Loucy (cell line): ENCODE data around the gene CORO2A.
A peak's percentile ranks its signal among the peaks of the same experiment; 100 is the strongest.

ENCODE experiments used
- H2AFZ ChIP-seq: fragments of 200-600 bp; sonication (generic); 2 replicates; pipeline ENCODE4 v1.6.0; 2016; ENCODE audit warnings: antibody characterized with exemption, mild to moderate bottlenecking, low read length, moderate library complexity
- H3F3A ChIP-seq: fragments of 200-600 bp; 2 replicates; pipeline ENCODE4 v1.6.0; 2016; ENCODE audit warnings: antibody characterized with exemption, low read depth, mild to moderate bottlenecking
- H3K27me3 ChIP-seq: fragments of 200-600 bp; sonication (generic); 2 replicates; pipeline ENCODE4 v1.6.1; 2014; ENCODE audit warnings: low read length, mild to moderate bottlenecking; ENCODE audit not compliant: insufficient read depth, poor library complexity, severe bottlenecking
- H3K36me3 ChIP-seq: fragments of 200-600 bp; sonication (generic); 2 replicates; pipeline ENCODE4 v1.6.1; 2016; ENCODE audit warnings: low read length; ENCODE audit not compliant: insufficient read depth
- H3K4me1 ChIP-seq: fragments of 200-600 bp; sonication (generic); 2 replicates; pipeline ENCODE4 v1.5.1; 2014; ENCODE audit warnings: low read length, mild to moderate bottlenecking; ENCODE audit not compliant: insufficient read depth, poor library complexity, severe bottlenecking
- H3K4me2 ChIP-seq: fragments of 200-600 bp; sonication (generic); 2 replicates; pipeline ENCODE4 v1.6.0; 2014; ENCODE audit warnings: antibody characterized with exemption, low read length, low read depth, mild to moderate bottlenecking; ENCODE audit not compliant: poor library complexity, severe bottlenecking
- H3K4me3 ChIP-seq: fragments of 200-600 bp; sonication (generic); 2 replicates; pipeline ENCODE4 v1.5.1; 2014; ENCODE audit warnings: low read length, mild to moderate bottlenecking, mixed read lengths; ENCODE audit not compliant: poor library complexity, severe bottlenecking
- H3K79me2 ChIP-seq: fragments of 200-600 bp; sonication (generic); 2 replicates; pipeline ENCODE4 v1.6.1; 2014; ENCODE audit warnings: low read length; ENCODE audit not compliant: insufficient read depth
- H3K9ac ChIP-seq: fragments of 200-600 bp; sonication (generic); 2 replicates; pipeline ENCODE4 v1.6.0; 2014; ENCODE audit warnings: mild to moderate bottlenecking, low read depth, low read length, moderate library complexity; ENCODE audit not compliant: poor library complexity, severe bottlenecking
- H3K9me2 ChIP-seq: fragments of 200-600 bp; sonication (generic); replicated peaks from 2 replicates; pipeline ENCODE4 v1.6.1; 2016; ENCODE audit warnings: low read depth, low read length, mixed read lengths
- H3K9me3 ChIP-seq: fragments of 200-600 bp; sonication (generic); 2 replicates; pipeline ENCODE4 v1.6.1; 2014; ENCODE audit warnings: mild to moderate bottlenecking, antibody characterized with exemption, low read length, low read depth; ENCODE audit not compliant: insufficient read depth
- H4K20me1 ChIP-seq: fragments of 200-600 bp; sonication (generic); 2 replicates; pipeline ENCODE4 v1.6.0; 2014; ENCODE audit warnings: antibody characterized with exemption, low read length, mild to moderate bottlenecking; ENCODE audit not compliant: insufficient read depth, poor library complexity, severe bottlenecking
- EZH2phosphoT487 ChIP-seq: fragments of 200-600 bp; IDR thresholded peaks from 2 replicates; pipeline ENCODE4 v1.6.1; 2018; ENCODE audit warnings: antibody characterized with exemption, mild to moderate bottlenecking, moderate library complexity, borderline replicate concordance
- TF ChIP-seq, protein P1 (sequence below): fragments of 200-600 bp; sonication (generic); conservative IDR thresholded peaks from 2 replicates; pipeline ENCODE4 v1.5.1; 2014; ENCODE audit warnings: mild to moderate bottlenecking, antibody characterized with exemption, low read length

Gene CORO2A

DNA sequence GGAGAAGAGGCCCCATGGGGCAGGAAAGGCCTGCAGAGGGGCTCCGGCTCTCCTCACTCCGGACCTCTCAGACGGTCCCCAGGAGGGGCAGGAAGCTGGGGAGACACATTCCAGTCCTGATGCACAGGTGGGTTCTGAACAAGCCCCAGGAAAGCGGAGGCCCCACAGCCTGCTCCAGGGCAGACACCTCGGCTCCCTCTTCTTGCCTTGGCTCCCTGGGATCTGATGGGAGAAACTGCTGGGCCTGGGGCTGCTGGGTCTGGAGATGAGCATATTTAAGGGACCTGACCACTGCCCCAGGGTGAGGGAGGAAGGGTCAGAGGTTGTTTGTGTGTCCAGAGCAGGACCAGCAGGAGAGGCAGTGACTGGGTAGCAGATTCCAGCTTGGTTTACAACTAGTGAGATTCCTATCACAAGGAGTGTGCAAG lies 1.2 kb downstream of the CORO2A start:
- Histone ChIP-seq H3K4me3 (peak overlapping the region; percentile 76), H3K27me3 (no peaks in the 10 kb centered on the region), H3K9me3 (no peaks in the 10 kb centered on the region), H3F3A (no peaks in the 10 kb centered on the region), H2AFZ (no peak overlapping the region), H3K4me1 (peaks cover 13% of the 10 kb centered on the region), H3K79me2 (no peaks in the 10 kb centered on the region), H3K9me2 (no peaks in the 10 kb centered on the region), H3K4me2 (peak overlapping the region; percentile 74), H4K20me1 (no peaks in the 10 kb centered on the region), H3K36me3 (no peaks in the 10 kb centered on the region), H3K9ac (no peak overlapping the region)
- TF ChIP-seq EZH2phosphoT487 = no peak
- TF ChIP-seq, protein P1, sequence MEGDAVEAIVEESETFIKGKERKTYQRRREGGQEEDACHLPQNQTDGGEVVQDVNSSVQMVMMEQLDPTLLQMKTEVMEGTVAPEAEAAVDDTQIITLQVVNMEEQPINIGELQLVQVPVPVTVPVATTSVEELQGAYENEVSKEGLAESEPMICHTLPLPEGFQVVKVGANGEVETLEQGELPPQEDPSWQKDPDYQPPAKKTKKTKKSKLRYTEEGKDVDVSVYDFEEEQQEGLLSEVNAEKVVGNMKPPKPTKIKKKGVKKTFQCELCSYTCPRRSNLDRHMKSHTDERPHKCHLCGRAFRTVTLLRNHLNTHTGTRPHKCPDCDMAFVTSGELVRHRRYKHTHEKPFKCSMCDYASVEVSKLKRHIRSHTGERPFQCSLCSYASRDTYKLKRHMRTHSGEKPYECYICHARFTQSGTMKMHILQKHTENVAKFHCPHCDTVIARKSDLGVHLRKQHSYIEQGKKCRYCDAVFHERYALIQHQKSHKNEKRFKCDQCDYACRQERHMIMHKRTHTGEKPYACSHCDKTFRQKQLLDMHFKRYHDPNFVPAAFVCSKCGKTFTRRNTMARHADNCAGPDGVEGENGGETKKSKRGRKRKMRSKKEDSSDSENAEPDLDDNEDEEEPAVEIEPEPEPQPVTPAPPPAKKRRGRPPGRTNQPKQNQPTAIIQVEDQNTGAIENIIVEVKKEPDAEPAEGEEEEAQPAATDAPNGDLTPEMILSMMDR = no peak

GRCh38 chr9:98190757-98191105 lies 1.7 kb downstream of the CORO2A start:
- H4K20me1 ChIP-seq = no peaks in the 10 kb centered on the region
- H2AFZ ChIP-seq = no peak overlapping the region
- no peaks in the 10 kb centered on the region for H3K27me3 ChIP-seq
- H3K4me3 ChIP-seq = no peak overlapping the region
- H3K9me3 ChIP-seq = no peaks in the 10 kb centered on the region
- no peaks in the 10 kb centered on the region for H3K9me2 ChIP-seq
- no peak overlapping the region for H3K9ac ChIP-seq
- H3K4me1 ChIP-seq = peaks cover 13% of the 10 kb centered on the region
- TF ChIP-seq, protein P1 = no peak
- no peak for TF ChIP-seq EZH2phosphoT487
- no peaks in the 10 kb centered on the region for H3K79me2 ChIP-seq
- no peak overlapping the region for H3K4me2 ChIP-seq
- H3F3A ChIP-seq = no peaks in the 10 kb centered on the region
- H3K36me3 ChIP-seq = no peaks in the 10 kb centered on the region

DNA sequence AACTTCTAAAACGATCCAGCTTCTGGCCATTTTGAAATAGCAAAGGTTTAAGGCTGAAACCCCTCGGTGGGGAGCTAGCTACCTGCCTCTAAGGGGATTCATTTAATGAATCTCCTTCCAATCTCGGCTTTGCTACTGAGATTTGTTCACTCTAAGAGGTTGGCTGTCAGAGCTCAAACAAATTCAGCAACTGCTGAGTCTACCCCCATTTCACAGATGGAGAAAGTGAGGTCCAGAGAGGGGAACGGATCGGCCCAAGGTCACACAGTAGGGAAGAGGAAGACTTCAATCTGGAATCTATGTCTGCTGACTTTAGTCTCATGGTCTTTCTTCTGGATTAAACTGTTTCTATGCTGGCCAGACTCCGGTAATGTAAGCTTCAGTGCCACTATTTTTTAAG lies 3.0 kb downstream of the CORO2A start:
- Histone ChIP-seq H3K79me2 (no peaks in the 10 kb centered on the region), H2AFZ (no peak overlapping the region), H3K9me3 (no peaks in the 10 kb centered on the region), H3K4me3 (no peak overlapping the region), H4K20me1 (no peaks in the 10 kb centered on the region), H3K36me3 (no peaks in the 10 kb centered on the region), H3K27me3 (no peaks in the 10 kb centered on the region), H3K9me2 (no peaks in the 10 kb centered on the region), H3F3A (no peaks in the 10 kb centered on the region), H3K4me2 (no peak overlapping the region), H3K4me1 (peaks cover 13% of the 10 kb centered on the region), H3K9ac (no peak overlapping the region)
- TF ChIP-seq, protein P1 = no peak
- no peak for TF ChIP-seq EZH2phosphoT487
